ENCODE data around the gene EVI5L. TPM values are rescaled to one million over a fixed set of nuclear protein-coding genes. Genes with fewer than 3 reads are reported as not detected.
A peak's percentile ranks its signal among the peaks of the same experiment; 100 is the strongest.

EVI5L gene
- total RNA-seq, 2 experiments from 2014 or later, result 5.2 to 6.0 TPM

- Mint-ChIP-seq H3K27me3 (peaks cover 6% of the 10 kb centered on the region), H3K36me3 (ENCODE audit: low read depth) (peaks cover 26% of the 10 kb centered on the region), H3K4me1 (ENCODE audit: low read depth) (peaks cover 26% of the 10 kb centered on the region), H3K9me3 (no peaks in the 10 kb centered on the region), H3K4me3 (peak overlapping the region; percentile 91), H3K27ac (peak overlapping the region; percentile 89)
- Histone ChIP-seq H3K27me3 (ENCODE audit: control insufficient read depth in 1 of 2, insufficient read depth in 2 of 2, low read length in 2 of 2) (no peaks in the 10 kb centered on the region), H3K4me1 (ENCODE audit: insufficient read depth, low read length) (peaks cover 55% of the 10 kb centered on the region), H3K4me3 (ENCODE audit: low read length) (peak overlapping the region; percentile 85), H3K36me3 (ENCODE audit: insufficient read depth, low read length) (peaks cover 29% of the 10 kb centered on the region), H3K9me3 (ENCODE audit: control insufficient read depth in 1 of 2, insufficient read depth in 1 of 2, low read length in 2 of 2) (no peaks in the 10 kb centered on the region), H3K27ac (ENCODE audit: low read depth in 1 of 2, low read length in 2 of 2) (peak overlapping the region; percentile 68 to 87)
- POLR2A ChIA-PET, result interaction anchor here (0.7 to 2.2 kb wide), 15 partner anchors 8 to 555 kb away, joined by 3 to 116 read pairs (median 4); partner anchors contain the start of genes ARHGEF18, PET100, PNPLA6 and SNAPC2
- intact Hi-C loops (cut with DNase I, micrococcal nuclease), result loop anchor here in 1 of 2 experiments (1.0 to 10.0 kb wide), 3 partner anchors 16 to 370 kb away; partner anchors contain the start of genes PNPLA6, SNAPC2 and TIMM44
- peak in 8 of 14 experiments; percentile 30 to 93 (median 68) for DNase-seq
- CTCF ChIA-PET, result interaction anchor here (0.6 to 3.5 kb wide), 13 partner anchors 12 to 1544 kb away, joined by 3 to 26 read pairs (median 4); partner anchors contain the start of genes PRR36, SNAPC2, TIMM44 and TRAPPC5
- peak; percentile 62 for ATAC-seq (ENCODE audit: poor library complexity)
- no peak for TF ChIP-seq CTCF (IDR thresholded peaks at IDR 0.05)
Measured at GRCh38 chr19:7904074-7905020, 74.3 kb downstream of the EVI5L start.

GRCh38 chr19:7905268-7905667 lies 75.2 kb downstream of the EVI5L start:
- ATAC-seq (ENCODE audit: poor library complexity) (no peak), DNase-seq (peak in 1 of 14 experiments; percentile 37)
- H3K4me3 Mint-ChIP-seq, result peak overlapping the region; percentile 91
- Histone ChIP-seq H3K4me1 (ENCODE audit: insufficient read depth, low read length) (peaks cover 55% of the 10 kb centered on the region), H3K36me3 (ENCODE audit: insufficient read depth, low read length) (peaks cover 36% of the 10 kb centered on the region), H3K4me3 (ENCODE audit: low read length) (no peak overlapping the region), H3K9me3 (ENCODE audit: control insufficient read depth in 1 of 2, insufficient read depth in 1 of 2, low read length in 2 of 2) (no peaks in the 10 kb centered on the region), H3K27ac (ENCODE audit: low read depth in 1 of 2, low read length in 2 of 2) (no peak overlapping the region), H3K27me3 (ENCODE audit: control insufficient read depth in 1 of 2, insufficient read depth in 2 of 2, low read length in 2 of 2) (no peaks in the 10 kb centered on the region)
- ChIA-PET CTCF (no interaction called here), POLR2A (interaction anchor here (1.7 kb wide), 1 partner anchor 16 kb away, joined by 4 read pairs; the partner anchor contains the start of gene SNAPC2)
- H3K4me1 Mint-ChIP-seq (ENCODE audit: low read depth), result peaks cover 26% of the 10 kb centered on the region
- intact Hi-C loops (cut with DNase I, micrococcal nuclease), result loop anchor here in 1 of 2 experiments (10.0 kb wide), 1 partner anchor 370 kb away; the partner anchor contains the start of gene PNPLA6
- no peak for TF ChIP-seq CTCF (IDR thresholded peaks at IDR 0.05)
- peak overlapping the region; percentile 89 for H3K27ac Mint-ChIP-seq
- H3K9me3 Mint-ChIP-seq, result no peaks in the 10 kb centered on the region
- peaks cover 26% of the 10 kb centered on the region for H3K36me3 Mint-ChIP-seq (ENCODE audit: low read depth)
- peaks cover 6% of the 10 kb centered on the region for H3K27me3 Mint-ChIP-seq

- Histone ChIP-seq H3K36me3 (ENCODE audit: insufficient read depth, low read length) (peaks cover 42% of the 10 kb centered on the region), H3K9me3 (ENCODE audit: control insufficient read depth in 1 of 2, insufficient read depth in 1 of 2, low read length in 2 of 2) (no peaks in the 10 kb centered on the region), H3K4me3 (ENCODE audit: low read length) (no peak overlapping the region), H3K4me1 (ENCODE audit: insufficient read depth, low read length) (peaks cover 55% of the 10 kb centered on the region), H3K27ac (ENCODE audit: low read depth in 1 of 2, low read length in 2 of 2) (no peak overlapping the region), H3K27me3 (ENCODE audit: control insufficient read depth in 1 of 2, insufficient read depth in 2 of 2, low read length in 2 of 2) (no peaks in the 10 kb centered on the region)
- peaks cover 6% of the 10 kb centered on the region for H3K27me3 Mint-ChIP-seq
- H3K9me3 Mint-ChIP-seq, result no peaks in the 10 kb centered on the region
- H3K4me3 Mint-ChIP-seq, result peak overlapping the region; percentile 91
- POLR2A ChIA-PET, result interaction anchor here (1.7 kb wide), 1 partner anchor 15 kb away, joined by 4 read pairs; the partner anchor contains the start of gene SNAPC2
- CTCF ChIA-PET, result no interaction called here
- peak in 1 of 14 experiments; percentile 37 for DNase-seq
- intact Hi-C loops (cut with DNase I, micrococcal nuclease), result loop anchor here in 1 of 2 experiments (10.0 kb wide), 1 partner anchor 371 kb away; the partner anchor contains the start of gene PNPLA6
- no peak for TF ChIP-seq CTCF (IDR thresholded peaks at IDR 0.05)
- ATAC-seq (ENCODE audit: poor library complexity), result no peak
- H3K36me3 Mint-ChIP-seq (ENCODE audit: low read depth), result peaks cover 32% of the 10 kb centered on the region
- H3K4me1 Mint-ChIP-seq (ENCODE audit: low read depth), result peaks cover 26% of the 10 kb centered on the region
- peak overlapping the region; percentile 89 for H3K27ac Mint-ChIP-seq
Measured at GRCh38 chr19:7905859-7906258, 75.8 kb downstream of the EVI5L start.
